GM19240 (cell line): ENCODE measurements around the gene TRDMT1.

Source experiments
- DNase-seq: peaks from one replicate; pipeline ENCODE4 v3.0.0; 2011; ENCODE audit warnings: low spot score; ENCODE audit not compliant: insufficient read length

The TRDMT1 gene

GRCh38 chr10:17101257-17101909 is 100.1 kb downstream of the TRDMT1 start:
- DNase-seq: no peak

- no peak for DNase-seq
Measured at GRCh38 chr10:17100586-17100985, 100.9 kb downstream of the TRDMT1 start.

GRCh38 chr10:17098012-17098411 is 103.5 kb downstream of the TRDMT1 start:
- DNase-seq: no peak
